ENCODE results near the gene YARS1.

Gene YARS1

DNA sequence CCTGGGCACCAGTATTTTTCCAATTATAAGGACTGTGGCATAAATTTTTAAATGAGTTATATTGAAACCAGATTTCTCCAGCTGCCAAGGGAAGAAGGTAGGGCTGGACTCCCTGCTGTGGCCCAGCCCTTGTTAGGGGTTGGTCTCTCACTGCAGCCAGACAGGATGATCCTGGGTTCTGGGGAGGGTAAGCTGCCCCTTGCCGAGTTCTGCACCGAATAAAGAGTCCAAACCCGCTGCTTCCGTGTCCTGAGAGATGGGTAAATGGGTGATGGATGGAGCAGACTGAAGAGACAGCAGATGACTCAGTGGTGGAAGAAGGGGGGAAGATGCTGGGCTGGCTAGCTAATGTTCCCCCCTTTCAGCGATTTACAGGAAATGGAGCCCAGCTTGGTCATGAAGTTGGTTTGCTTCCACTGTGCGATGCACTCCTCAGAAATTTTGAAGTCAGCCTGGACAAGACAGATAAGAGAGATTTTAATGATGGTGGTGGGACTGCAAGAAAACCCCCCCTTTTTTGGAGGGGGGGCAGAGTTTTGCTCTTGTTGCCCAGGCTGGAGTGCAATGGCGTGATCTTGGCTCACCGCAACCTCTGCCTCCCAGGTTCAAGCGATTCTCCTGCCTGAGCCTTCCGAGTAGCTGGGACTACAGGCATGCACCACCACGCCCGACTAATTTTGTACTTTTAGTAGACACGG lies 41.4 kb downstream of the YARS1 start:
- no peak for DNase-seq

DNA sequence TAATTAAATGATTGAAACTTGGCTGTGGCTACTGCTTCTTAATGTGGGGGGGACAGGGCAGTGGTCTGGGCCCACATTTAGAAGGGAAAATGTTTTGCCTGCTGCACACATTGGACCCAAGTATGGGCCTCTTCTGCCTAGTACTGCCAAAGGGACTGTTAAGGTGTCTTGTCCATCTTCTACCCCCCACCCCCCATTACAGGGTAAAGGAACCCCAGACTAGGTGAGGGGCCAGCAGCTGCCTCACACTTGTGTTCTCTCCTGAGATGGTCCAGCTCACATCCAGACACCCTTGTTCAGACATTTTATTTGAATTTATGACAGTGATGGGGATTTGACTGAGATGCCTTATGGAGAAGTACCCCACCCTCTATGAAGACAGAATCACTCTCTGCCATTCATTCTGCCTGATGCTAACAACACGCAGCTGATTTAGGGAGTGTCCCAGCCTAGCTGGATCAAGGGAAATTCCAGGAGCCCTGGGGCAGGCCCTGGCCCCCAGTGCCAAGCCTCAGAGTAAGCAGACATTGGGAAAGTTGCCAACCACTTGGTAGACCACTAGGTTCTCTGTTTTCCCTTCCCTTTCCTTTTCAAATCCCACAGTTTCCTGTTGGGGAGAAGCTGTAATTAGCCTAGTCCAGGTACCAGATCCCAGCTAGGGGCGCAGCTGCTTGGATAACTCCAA lies 42.1 kb downstream of the YARS1 start:
- DNase-seq, result no peak

DNA sequence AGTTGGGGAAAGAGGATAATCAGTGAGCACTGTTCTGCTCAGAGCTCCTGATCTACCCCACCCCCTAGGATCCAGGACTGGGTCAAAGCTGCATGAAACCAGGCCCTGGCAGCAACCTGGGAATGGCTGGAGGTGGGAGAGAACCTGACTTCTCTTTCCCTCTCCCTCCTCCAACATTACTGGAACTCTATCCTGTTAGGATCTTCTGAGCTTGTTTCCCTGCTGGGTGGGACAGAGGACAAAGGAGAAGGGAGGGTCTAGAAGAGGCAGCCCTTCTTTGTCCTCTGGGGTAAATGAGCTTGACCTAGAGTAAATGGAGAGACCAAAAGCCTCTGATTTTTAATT lies 42.7 kb downstream of the YARS1 start:
- DNase-seq, result no peak

DNA sequence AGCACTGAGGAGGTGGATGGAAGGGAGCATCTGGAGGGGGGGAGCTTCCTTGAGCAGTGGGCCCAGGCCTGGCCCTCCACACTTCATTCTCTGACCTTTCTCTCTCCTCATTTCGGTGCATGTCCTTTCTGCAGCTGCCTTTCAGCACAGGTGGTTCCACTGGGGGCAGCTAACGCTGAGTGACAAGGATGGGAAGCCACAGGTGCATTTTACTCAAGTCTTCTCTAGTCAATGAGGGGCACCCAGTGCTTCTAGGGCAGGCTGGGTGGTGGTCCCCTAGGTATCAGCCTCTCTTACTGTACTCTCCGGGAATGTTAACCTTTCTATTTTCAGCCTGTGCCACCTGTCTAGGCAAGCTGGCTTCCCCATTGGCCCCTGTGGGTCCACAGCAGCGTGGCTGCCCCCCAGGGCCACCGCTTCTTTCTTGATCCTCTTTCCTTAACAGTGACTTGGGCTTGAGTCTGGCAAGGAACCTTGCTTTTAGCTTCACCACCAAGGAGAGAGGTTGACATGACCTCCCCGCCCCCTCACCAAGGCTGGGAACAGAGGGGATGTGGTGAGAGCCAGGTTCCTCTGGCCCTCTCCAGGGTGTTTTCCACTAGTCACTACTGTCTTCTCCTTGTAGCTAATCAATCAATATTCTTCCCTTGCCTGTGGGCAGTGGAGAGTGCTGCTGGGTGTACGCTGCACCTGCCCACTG lies 43.2 kb downstream of the YARS1 start:
- DNase-seq, result no peak

DNA sequence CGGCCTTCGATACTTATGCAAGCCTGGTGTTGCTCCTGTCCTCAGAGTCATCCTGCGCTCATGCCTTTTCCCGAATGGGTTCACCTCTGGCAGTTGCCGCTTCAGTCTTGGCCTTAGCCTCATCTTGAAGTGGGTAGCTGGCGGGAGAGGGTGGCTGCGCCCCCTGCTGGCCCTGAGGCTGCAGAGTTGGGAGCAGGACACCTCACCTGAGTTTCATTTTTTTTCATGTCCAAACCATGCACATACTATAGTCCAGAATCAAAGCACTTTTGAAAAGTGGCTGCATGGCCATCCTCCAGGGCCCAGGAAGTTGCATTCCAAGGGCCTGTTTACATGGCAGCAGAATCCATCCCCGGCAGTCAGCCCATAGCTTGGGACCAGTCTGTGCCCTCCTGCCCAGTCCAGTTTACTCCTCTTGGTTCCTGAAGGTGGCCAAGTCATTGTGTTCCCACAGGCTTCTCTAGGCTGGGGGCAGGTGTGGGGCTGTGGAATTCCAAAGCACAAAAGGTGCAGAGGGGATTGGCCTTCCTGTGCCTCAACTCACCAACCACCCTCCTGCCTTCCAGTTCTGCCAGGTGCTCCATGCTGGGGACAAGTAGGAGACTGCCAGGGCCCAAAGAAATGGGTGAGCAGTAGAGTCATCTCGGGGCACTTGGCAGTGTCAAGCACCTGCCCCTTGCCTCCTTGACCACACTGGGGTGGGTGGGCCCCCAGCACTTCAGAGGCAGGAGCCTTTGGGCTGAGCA lies 44.0 kb downstream of the YARS1 start:
- peak; percentile 85 for DNase-seq

DNA sequence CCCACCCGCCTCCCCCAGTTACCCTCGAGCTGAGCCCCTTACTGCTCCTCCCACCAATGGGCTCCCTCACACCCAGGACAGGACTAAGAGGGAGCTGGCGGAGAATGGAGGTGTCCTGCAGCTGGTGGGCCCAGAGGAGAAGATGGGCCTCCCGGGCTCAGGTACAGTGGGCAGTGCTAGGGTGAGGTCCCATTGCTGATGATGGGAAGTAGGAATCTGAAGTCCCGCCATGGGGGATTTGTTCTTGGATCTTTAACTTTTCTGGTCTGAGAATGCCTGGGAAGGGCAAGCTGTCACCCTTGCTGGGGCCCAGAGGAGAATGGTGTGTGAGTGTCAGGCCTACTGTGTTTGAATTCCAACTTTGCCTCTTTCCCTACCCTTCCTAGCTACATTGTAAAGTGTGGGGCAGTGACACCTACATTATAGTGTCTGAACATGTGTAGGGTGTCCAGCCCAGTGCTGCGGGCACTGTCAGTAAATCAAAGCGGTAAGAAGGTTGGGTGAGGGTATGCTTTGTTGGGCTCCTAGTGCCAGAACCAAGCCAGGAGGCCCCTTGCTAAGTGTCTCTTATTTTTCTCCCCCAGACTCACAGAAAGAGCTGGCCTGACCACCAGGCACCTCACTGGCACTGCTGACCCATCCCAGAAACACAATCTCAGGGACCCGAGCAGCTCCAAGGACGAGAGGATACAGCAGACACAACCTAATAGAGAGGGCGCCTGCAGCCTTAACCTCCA lies 44.7 kb downstream of the YARS1 start:
- DNase-seq, result no peak

DNA sequence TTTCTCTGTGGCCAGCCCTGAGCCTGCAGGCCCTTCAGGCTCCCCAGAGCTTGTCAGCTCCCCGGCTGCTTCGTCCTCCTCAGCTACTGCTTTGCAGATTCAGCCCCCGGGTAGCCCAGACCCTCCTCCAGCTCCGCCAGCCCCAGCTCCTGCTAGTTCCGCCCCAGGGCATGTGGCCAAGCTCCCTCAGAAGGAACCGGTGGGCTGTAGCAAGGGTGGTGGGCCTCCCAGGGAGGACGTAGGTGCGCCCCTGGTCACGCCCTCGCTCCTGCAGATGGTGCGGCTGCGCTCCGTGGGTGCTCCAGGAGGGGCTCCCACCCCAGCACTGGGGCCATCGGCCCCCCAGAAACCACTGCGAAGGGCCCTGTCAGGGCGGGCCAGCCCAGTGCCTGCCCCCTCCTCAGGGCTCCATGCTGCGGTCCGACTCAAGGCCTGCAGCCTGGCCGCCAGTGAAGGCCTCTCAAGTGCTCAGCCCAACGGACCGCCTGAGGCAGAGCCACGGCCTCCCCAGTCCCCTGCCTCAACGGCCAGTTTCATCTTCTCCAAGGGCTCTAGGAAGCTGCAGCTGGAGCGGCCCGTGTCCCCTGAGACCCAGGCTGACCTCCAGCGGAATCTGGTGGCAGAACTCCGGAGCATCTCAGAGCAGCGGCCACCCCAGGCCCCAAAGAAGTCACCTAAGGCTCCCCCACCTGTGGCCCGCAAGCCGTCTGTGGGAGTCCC lies 45.4 kb downstream of the YARS1 start:
- DNase-seq, result no peak

DNA sequence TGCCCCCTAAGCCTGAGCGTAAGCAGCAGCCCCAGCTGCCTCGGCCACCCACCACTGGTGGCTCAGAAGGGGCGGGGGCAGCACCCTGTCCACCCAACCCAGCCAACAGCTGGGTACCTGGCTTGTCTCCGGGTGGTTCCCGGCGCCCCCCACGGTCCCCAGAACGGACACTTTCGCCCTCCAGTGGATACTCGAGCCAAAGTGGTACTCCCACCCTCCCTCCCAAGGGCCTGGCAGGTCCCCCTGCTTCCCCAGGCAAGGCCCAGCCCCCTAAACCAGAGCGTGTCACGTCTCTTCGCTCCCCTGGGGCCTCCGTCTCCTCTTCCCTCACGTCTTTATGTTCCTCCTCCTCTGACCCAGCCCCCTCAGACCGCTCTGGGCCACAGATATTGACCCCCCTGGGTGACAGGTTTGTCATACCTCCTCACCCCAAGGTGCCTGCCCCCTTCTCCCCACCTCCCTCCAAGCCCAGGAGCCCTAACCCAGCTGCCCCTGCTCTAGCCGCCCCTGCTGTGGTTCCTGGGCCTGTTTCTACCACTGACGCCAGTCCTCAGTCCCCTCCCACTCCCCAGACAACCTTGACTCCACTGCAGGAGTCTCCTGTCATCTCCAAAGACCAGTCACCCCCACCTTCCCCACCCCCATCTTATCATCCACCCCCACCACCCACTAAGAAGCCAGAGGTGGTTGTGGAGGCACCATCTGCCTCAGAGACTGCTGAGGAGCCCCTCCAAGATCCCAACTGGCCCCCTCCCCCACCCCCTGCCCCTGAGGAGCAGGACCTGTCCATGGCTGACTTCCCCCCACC lies 46.2 kb downstream of the YARS1 start:
- DNase-seq, result no peak

DNA sequence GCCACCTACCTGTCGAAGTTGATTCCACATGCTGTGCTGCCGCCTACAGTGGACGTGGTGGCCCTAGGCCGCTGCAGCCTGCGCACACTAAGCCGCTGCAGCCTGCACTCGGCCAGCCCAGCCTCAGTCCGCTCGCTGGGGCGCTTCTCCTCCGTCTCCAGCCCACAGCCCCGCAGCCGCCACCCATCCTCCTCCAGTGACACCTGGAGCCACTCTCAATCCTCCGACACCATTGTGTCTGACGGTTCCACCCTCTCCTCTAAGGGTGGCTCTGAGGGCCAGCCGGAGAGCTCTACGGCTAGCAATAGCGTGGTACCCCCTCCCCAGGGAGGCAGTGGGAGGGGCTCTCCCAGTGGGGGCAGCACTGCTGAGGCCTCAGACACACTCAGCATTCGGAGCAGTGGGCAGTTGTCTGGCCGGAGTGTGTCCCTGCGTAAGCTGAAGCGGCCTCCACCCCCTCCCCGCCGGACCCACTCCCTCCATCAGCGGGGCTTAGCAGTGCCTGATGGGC lies 46.9 kb downstream of the YARS1 start:
- no peak for DNase-seq

DNA sequence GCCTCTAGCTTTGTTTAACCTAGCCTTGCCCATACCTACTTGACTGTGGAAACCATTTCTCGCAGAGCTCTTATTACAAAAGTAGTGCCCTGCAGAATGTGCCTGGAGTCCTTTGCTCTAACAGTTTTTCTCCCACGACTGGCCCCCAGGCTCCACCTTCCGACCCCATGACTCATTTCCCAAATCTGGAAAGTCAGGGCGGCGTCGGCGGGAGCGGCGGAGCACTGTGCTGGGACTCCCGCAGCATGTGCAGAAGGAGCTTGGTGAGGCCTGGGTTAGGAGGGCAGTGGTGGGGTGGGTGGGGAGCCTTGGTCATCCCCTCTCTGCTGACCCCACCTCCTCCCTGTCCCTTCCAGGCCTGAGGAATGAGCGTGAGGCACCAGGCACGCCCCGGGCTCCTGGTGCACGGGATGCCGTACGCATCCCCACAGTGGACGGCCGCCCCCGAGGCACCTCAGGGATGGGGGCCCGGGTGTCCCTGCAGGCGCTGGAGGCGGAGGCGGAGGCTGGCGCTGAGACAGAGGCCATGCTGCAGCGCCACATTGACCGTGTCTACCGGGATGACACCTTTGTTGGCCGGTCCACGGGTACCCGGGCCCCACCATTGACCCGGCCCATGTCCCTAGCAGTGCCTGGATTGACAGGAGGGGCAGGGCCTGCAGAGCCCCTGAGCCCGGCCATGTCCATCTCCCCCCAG lies 47.5 kb downstream of the YARS1 start:
- no peak for DNase-seq

DNA sequence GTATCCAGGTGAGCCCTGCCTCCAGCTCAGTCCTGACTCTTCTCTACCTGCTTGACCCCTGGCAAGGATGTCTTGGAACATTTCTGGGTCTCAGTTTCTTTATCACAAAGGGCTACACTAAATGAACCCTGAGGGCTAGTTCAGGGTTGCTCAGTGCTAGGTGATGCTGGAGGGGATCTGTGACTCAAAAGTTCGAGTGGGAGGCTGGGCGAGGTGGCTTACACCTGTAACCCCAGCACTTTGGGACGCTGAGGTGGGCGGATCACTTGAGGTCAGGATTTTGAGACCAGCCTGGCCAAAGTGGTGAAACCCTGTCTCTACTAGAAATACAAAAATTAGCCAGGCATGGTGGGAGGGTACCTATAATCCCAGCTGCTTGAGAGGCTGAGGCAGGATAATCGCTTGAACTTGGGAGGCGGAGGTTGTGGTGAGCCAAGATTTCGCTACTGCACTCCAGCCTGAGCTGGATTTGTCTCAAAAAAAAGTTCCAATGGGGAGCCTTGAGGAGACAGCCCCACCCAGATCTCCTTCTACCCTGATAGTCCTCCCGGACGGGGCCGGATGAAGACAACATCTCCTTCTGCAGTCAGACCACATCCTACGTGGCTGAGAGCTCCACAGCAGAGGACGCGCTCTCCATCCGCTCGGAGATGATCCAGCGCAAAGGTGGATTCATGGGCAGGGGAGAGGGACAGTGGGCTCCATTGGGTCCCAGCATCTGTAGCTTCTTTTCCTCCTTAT lies 48.9 kb downstream of the YARS1 start:
- DNase-seq, result no peak

DNA sequence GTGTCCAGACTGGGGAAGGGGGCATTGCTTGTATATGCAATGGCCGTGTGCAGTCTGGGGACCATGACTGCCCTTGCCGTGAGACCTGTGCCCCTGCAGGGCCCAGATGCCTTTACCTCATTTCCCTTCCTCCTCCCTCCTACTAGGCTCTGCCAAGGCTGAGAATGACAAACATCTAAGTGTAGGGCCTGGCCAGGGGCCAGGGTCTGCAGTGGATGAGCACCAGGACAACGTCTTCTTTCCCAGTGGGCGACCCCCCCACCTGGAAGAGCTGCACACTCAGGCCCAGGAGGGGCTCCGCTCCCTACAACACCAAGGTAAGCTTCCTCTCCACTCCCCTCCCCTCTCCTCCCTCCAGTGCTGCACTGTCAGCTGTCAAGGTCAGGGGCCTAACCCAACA lies 49.5 kb downstream of the YARS1 start:
- no peak for DNase-seq

DNA sequence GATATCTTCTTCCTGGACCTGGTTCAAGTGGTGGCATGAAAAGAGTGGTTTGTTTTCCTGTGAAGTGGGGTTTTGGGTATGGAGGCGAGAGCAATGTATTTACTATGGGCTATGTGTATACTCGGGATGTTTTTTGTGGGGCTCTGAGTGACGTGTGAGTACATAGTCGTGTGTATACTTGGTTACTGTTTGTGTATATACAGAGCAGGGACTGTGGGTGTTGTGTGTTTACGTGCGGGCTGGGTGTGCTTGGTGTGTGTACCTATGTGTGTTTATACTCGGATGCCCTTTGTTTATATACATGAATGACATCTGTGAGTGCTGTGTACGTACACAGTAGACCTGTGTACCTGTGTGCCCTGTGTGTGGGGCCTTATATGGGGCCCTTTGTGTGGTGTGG lies 50.0 kb downstream of the YARS1 start:
- no peak for DNase-seq

DNA sequence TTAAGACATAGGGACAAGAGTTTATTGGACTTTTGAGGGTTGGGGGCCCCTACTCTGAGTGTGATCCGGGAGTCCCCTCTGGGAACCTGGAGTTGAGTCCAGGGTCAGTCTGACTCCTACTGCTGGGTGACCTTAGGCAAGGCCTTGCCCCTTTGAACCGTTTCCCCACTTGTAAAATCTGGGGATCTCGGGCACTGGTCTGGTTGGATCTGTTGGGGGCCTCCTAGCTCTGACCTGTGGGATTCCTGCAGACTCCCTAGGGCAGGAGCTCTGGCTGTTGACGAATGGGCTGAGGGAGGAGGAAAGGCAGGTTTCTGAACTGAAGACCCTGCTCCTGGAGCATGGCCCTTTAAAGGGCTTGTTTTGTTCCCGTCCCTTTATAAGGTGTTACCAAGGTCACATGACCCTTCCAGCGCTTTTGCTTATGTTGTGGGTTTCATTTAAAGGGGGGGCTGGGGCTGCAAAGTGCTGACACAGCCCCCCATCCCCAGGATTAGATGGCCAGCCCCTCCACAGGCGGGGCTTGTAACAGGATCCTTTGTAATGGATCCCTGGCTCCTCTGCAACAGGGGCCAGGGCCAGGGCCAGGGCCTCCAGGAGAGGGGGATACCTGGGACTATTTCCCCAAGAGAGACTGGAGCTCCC lies 50.7 kb downstream of the YARS1 start:
- no peak for DNase-seq

DNA sequence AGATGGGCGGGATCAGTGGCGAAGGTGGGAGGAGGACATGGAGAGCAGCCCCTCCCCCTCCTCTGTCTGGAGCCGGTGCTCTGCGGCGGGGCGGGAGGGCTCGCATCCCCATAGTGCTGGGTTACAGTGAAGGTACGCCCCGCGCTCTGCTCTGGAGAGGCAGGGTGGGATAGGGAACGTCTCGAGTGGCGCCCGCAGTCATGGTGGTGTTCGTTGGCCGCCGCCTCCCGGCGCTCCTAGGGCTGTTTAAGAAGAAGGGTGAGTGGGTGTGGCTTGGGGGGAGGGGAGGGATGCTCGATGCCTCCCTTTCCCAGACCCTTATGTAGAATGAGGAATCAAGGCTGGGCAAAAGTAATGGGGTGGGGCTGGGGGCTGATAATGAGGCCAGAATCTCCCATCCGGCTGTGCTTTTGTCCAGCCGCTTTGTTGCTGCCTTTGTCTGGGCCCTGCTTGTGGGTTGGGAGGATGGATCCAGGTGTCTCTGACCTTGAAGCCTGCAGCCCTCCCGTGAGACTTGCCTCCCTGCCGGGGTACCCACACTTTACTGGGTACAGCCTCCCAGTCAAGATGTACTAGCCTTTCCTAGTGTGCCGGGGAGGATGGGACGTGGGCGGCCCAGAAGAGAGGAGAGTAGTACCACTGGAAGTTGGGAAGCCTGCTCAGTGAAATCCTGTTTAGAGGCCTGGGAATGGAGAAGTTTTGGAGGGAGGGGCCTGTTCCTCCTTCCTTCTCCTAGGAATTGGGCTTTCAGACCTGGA lies 51.4 kb downstream of the YARS1 start:
- no peak for DNase-seq

DNA sequence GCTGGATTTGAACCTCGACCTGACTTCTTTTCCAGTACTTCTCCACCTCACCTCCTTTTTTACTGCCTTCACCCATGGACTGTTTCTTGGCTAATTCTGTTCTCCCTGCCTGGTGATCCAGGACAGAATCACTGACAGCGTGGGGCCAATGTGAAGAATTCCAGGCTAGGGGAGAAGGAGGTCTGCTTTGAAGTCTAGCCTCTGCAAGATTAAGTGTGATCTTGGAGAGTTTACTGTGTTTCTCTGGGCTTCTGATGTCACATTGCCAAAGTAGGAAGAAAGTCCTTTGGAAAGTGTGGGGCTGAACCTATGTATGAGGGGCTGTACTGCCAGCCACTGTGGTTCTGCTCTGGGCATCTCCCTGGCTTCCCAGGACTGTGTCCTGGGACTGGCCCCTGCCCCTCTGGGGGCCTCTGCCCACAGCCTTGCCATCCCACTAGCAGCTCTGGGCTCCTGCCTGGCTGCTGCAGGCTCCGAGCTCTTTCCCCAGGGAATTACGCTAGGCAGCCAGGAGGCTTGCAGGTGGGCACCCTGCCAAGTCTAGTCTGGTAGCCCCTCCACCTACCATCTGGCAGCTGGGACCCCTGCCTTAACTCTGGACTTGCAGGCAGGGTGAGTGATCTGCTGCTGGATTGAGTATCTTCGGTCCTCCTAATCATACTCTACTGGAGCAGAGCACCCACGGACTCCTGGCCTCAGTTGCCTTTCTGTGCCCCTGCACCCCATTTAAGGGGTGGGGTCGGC lies 52.2 kb downstream of the YARS1 start:
- DNase-seq, result no peak

DNA sequence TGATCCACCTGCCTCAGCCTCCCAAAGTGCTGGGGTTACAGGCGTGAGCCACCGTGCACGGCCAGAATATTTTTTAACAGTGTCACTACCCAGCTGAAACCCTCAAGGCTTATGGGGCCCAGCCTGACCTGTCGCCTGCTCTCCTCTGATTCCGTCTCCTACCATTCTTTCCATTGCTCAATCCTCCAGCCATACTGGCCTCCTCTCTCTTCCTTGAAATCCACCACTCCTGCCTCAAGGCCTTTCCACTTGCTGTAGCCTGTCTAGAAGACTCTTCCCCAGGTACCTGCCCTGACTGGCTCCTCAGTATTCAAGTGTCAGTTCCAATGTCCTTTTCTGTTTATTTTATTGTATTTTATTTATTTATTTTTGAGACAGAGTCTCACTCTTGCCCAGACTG lies 53.9 kb downstream of the YARS1 start:
- DNase-seq, result no peak

DNA sequence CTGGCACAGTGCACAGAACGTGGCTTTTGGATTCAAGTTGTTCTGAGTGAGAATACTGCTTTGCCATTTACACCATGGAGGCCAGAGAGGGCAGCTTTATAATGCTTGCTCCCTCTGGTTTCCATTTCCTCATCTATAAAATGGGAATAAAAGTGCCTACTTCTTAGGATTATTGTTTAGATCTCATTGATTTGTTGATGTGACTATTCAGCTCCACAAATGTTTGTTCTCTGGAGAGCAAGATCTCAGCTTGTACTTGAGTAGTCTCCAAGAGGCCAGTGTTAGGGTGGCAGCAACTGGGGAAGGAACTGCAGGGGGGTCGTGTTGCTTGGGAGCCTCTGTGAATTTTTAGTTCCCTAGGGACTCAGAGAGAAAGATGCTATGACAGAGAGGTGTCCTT lies 55.2 kb downstream of the YARS1 start:
- DNase-seq, result no peak
